HG03066 (cell line): ENCODE measurements around the gene MARCHF2.
"Not testable (repeated sequence)": the region's sequence is repeated elsewhere in the genome, so short reads cannot be mapped to it uniquely, and the experiment has no call there.

Experiments
- ATAC-seq: cut with Tn5 transposase; IDR thresholded peaks from one replicate; pipeline ENCODE4 v1.9.1; 2021; ENCODE audit warnings: low read depth; ENCODE audit not compliant: unreplicated experiment

MARCHF2 gene, protein sequence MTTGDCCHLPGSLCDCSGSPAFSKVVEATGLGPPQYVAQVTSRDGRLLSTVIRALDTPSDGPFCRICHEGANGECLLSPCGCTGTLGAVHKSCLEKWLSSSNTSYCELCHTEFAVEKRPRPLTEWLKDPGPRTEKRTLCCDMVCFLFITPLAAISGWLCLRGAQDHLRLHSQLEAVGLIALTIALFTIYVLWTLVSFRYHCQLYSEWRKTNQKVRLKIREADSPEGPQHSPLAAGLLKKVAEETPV

DNA sequence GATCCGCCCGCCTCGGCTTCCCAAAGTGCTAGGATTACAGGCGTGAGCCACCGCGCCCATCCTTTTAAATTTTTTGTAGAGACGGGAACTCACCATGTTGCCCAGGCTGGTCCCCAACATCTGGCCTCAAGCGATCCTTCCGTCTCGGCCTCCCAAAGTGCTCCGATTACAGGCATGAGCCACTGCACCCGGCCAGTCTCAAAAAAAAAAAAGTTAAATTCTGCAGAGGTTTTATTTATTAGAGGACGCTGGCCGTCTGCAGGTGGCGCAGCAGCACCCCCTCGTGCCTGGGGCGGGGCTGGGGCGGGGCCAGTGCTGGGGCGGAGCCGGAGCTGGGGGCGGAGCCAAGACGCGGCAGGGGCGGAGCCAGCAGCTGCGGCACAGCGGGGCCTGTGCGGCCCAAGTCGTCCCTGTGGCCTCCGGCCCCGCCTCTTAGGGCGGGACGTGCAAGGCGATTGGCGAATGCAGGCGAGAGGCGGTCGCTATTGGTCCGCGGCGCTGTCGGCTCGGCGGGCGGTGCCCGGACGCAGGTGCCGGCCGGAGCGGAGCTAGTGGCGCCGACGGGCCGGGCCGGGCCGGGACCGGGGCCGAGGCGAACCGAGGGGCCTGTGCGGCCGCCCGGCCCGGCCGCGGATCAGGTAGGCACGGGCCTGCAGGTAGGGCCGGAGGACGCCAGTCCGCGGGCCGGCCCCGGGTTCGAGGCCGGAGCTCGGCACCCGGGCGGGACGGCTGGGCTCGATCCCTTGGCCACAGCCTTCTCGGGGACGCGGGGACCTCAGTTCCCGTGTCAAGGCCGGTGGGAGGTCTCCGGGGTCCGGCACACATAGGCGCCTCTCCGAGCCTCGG, at the start of gene MARCHF2:
MARCHF2 (plus strand) TSS at position 523 of the 846 bp plus-strand sequence. CDS start 8,536 bp downstream, outside the sequence.
- peak; percentile 96 for ATAC-seq

DNA sequence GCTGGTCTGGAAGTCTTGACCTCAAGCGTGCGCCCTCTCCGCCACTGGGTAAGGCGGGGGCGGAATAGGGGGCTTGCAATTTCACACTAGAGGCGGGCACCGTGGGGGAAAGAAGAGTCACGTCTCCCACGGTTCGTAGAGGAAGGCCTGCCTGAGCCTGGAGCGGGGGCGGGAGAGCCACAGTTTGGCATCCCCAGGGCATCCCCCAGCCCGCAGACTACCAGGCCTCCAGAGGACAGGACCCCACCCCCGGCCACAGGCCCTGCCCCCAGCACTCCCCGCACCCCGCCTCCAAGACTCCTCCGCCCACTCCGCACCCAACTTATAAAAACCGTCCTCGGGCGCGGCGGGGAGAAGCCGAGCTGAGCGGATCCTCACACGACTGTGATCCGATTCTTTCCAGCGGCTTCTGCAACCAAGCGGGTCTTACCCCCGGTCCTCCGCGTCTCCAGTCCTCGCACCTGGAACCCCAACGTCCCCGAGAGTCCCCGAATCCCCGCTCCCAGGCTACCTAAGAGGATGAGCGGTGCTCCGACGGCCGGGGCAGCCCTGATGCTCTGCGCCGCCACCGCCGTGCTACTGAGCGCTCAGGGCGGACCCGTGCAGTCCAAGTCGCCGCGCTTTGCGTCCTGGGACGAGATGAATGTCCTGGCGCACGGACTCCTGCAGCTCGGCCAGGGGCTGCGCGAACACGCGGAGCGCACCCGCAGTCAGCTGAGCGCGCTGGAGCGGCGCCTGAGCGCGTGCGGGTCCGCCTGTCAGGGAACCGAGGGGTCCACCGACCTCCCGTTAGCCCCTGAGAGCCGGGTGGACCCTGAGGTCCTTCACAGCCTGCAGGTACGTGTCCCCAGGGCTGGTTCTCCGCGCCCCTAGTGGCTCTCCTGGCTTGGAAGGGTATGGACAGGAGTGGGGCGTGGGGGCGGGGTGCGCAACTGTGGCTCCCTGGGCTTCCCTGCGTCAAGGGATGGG, 49.0 kb upstream of the MARCHF2 start, which contains the start of gene ANGPTL4:
ANGPTL4 (plus strand) TSS at position 353 of the 969 bp plus-strand sequence; CDS start at position 520, 167 bp downstream.
- ATAC-seq = no peak

DNA sequence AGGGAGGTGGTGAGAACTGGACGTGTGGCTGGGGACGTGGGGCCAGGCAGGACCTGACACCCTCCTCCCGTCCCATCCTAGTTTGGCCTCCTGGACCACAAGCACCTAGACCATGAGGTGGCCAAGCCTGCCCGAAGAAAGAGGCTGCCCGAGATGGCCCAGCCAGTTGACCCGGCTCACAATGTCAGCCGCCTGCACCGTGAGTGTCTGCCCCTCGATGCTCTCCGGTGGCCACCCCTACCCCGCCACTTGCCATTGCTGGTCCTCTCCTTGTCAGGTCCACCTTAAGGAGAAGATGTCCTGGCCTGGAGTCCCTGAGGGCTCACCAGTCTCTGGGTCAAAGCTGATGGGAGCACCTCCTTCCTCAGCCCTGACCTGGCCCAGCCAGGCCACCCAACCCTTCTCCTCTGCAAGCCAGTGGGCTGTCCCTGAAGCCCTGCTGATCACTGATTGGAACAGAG, 47.0 kb upstream of the MARCHF2 start:
- no peak for ATAC-seq

DNA sequence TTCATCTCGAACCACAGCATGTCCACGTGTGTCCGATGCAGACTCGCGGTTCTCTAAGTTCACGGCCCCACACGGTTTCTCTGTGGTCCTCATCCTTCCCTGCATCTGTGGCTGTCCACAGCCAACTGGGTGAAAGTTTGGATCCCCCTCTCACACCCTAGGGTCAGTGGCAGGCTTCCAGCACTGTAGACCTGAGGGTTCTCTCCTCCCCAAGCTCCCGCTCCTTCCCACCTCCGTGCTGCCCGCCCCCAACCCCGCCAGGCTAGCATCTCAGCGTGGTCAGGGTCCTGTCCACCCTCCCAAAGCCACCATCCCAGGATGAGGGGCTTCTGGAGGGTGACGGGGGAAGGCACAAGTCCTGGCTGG, 46.2 kb upstream of the MARCHF2 start:
- ATAC-seq = no peak

DNA sequence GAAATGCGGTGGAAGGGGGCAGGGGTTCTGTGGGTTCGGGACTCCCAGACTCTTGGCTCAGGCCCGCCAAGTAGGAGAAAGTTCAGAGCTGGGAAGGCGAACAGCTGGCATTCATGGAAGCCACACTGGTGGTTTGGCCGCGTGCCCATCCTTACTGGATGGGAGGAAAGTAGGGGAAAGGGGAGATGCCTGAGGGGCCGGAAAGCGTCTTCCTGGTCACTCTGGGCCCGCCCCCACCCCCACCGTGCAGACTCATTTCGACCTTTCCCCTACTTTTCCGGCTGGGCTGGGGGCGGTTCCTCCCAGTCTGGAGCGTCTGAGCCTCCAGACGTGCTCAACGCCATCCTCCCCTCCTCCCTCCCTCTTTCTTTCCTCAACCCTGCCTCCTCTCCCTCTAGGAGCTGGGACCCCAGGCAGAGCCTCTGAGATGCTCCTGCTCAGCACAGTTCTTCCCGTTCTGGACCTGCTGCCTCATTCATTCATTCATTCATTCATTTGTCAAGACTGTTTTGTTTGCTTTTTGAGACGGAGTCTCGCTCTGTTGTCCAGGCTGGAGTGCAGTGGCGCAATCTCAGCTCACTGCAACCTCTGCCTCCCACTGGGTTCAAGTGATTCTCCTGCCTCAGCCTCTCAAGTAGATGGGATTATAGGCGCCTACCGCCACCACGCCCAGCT, 45.6 kb upstream of the MARCHF2 start:
- no peak for ATAC-seq

DNA sequence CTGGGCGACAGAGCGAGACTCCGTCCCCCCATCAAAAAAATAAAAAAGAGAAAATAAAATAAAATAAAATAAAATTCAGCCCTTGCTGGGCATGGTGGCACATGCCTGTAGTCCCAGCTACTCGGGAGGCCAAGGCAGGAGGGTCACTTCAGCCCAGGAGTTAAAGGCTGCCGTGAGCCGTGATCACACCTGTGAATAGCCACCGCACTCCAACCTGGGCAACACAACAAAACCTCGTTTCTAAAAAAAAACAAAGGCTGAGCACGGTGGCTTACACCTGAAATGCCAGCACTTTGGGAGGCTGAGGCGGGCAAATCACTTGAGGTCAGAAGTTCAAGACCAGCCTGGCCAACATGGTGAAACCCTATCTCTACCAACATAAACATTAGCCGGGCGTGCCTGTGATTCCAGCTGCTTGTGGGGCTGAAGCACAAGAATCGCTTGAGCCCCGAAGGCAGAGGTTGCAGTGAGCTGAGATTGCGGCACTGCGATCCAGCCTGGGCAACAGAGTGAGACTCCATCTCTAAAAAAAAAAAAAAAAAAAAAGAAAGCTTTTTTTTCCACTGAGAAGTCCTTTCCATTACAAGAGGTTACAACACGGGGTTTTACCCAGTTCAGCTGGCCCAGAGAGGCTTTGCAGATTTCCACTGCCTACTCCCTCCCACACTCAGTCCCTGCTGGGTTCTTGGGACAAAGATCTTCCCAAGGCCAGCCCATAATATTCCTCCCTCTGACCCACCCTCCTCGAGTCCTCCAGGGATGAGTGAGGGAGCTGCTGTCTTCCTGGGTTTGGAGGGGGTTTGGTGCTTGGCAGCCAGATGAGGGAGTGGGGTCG, 42.7 kb upstream of the MARCHF2 start:
- ATAC-seq = no peak

DNA sequence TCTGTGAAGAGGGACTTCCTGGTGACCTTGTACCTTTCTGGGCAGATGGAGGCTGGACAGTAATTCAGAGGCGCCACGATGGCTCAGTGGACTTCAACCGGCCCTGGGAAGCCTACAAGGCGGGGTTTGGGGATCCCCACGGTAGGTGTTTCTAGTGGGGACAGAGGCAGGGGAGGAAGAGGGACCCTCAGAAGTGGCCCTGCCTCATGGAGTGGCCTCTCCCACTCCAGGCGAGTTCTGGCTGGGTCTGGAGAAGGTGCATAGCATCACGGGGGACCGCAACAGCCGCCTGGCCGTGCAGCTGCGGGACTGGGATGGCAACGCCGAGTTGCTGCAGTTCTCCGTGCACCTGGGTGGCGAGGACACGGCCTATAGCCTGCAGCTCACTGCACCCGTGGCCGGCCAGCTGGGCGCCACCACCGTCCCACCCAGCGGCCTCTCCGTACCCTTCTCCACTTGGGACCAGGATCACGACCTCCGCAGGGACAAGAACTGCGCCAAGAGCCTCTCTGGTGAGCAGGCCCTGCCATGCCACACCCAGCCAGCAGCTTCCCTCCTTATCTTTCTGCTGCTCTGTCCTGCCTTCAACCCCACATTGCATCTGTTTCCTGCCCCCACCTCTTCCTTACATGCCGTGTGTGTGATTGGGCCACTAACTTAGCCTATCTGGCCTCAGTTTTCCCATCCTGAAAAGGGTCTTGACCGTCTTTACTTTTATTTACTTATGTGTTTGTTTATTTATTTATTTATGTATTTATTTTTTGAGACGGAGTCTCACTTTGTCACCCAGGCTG, 41.9 kb upstream of the MARCHF2 start:
- ATAC-seq = no peak

DNA sequence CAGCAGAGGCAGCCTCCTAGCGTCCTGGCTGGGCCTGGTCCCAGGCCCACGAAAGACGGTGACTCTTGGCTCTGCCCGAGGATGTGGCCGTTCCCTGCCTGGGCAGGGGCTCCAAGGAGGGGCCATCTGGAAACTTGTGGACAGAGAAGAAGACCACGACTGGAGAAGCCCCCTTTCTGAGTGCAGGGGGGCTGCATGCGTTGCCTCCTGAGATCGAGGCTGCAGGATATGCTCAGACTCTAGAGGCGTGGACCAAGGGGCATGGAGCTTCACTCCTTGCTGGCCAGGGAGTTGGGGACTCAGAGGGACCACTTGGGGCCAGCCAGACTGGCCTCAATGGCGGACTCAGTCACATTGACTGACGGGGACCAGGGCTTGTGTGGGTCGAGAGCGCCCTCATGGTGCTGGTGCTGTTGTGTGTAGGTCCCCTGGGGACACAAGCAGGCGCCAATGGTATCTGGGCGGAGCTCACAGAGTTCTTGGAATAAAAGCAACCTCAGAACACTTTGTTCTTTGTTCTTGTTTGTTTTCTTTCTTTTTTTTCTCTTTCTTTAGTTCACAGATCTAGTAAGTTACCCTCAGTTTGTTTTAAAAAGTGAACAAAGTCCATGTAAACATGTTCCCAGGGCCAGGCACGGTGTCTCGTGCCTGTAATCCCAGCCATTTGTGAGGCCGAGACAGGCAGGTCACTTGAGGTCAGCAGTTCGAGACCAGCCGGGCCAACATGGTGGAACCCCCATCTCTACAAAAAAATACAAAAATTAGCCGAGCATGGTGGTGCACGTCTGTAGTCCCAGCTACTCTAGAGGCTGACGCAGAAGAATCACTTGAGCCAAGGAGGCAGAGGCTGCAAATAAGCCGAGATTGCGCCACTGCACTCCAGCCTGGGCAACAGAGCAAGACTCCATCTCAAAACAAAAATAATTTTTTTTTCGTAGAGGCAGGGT, 39.0 kb upstream of the MARCHF2 start:
- ATAC-seq = no peak

DNA sequence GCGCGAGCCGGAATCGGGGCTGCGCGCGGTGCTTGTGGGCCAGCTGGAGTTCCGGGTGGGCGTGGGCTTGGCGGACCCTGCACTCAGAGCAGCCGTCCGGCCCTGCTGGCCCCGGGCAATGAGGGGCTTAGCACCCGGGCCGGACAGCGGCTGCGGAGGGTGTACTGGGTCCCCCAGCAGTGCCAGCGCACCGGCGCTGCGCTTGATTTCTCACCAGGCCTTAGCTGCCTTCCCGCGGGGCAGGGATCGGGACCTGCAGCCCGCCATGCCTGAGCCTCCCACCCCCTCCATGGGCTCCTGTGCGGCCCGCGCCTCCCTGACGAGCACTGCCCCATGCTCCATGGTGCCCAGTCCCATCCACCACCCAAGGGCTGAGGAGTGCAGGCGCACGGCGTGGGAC, 37.3 kb upstream of the MARCHF2 start:
- ATAC-seq = not testable (repeated sequence)

DNA sequence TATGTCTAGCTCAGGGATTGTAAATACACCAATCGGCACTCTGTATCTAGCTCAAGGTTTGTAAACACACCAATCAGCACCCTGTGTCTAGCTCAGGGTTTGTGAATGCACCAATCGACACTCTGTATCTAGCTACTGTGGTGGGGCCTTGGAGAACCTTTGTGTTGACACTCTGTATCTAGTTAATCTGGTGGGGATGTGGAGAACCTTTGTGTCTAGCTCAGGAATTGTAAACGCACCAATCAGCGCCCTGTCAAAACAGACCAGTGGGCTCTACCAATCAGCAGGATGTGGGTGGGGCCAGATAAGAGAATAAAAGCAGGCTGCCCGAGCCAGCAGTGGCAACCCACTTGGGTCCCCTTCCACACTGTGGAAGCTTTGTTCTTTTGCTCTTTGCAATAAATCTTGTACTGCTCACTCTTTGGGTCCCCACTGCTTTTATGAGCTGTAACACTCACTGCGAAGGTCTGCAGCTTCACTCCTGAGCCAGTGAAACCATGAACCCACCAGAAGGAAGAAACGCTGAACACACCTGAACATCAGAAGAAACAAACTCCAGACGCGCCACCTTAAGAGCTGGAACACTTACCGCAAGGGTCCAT, 36.6 kb upstream of the MARCHF2 start:
- not testable (repeated sequence) for ATAC-seq

DNA sequence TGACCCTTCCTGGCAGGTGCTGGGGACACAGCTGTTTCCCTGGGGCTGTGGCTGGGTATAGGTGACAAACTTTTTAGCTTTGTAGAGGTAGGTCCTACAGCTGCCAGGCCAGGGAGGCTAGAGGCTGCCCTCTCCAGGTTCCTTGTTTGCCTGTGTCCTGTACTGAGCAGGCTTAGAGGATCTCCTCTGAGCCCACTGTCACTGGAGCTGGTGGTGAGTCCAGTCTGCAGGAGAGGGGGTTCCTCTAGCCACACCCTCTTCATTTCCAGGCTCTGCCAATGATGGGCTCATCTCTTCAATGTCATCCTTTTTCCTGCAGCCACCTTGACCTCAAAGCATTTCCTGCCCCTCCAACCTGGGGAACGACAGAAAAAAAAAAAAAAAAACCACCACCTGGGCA, 35.5 kb upstream of the MARCHF2 start:
- ATAC-seq = no peak

DNA sequence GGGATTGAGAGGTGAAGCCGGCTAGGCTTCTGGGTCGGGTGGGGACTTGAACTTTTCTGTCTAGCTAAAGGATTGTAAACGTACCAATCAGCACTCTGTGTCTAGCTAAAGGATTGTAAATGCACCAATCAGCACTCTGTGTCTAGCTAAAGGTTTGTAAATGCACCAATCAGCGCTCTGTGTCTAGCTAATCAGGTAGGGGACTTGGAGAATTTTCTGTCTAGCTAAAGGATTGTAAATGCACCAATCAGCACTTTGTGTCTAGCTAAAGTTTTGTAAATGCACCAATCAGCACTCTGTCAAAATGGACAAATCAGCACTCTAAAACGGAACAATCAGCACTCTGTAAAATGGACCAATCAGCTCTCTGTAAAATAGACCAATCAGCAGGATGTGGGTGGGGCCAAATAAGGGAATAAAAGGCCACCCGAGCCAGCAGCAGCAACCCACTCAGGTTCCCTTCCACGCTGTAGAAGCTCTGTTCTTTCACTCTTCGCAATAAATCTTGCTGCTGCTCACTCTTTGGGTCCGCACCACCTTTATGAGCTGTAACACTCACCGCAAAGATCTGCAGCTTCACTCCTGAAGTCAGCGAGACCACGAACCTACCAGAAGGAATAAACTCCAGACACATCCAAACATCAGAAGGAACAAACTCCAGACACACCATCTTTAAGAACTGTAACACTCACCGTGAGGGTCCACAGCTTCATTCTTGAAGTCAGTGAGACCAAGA, 33.8 kb upstream of the MARCHF2 start:
- ATAC-seq = not testable (repeated sequence)

DNA sequence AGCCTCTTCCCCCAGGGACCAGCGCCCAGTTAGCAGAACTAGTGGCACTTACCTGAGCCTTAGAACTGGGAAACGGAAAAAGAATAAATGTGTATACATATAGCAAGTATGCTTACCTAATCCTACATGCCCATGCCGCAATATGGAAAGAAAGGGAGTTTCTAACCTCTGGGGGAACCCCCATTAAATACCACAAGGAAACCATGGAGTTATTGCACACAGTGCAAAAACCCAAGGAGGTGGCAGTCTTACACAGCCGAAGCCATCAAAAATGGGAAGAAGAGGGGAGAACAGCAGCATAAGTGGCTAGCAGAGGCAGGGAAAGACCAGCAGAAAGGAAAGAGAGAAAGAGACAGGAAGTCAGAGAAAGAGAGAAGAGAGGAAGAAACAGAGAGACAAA, 28.5 kb upstream of the MARCHF2 start:
- ATAC-seq = not testable (repeated sequence)

DNA sequence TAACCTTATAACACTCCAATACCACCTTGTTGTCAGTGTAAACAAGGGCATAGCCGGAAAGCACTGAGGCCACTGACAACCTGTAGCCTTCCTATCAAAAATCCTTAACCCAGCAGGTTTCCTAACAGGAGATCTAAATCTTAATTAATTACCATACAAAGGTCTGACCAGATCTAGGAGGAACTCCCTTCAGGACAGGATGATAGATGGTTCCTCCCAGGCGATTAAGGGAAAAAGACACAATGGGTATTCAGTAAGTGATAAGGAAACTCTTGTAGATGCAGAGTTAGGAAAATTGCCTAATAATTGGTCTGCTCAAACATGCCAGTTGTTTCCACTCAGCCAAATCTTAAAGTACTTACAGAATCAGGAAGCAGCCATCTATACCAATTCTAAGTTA, 28.0 kb upstream of the MARCHF2 start:
- ATAC-seq = not testable (repeated sequence)

DNA sequence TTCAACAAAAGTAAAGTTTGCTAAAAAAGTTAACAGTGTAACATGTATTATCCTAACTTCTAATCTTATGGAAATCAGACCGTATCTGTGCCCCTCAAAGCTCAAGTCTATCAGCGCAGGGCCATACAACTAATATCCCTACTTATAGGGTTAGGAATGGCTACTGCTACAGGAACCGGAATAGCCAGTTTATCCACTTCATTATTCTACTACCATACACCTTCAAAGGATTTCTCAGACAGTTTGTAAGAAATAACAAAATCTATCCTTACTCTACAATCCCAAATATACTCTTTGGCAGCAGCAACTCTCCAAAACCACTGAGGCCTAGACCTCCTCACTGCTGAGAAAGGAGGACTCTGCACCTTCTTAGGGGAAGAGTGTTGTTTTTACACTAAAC, 27.5 kb upstream of the MARCHF2 start:
- not testable (repeated sequence) for ATAC-seq

DNA sequence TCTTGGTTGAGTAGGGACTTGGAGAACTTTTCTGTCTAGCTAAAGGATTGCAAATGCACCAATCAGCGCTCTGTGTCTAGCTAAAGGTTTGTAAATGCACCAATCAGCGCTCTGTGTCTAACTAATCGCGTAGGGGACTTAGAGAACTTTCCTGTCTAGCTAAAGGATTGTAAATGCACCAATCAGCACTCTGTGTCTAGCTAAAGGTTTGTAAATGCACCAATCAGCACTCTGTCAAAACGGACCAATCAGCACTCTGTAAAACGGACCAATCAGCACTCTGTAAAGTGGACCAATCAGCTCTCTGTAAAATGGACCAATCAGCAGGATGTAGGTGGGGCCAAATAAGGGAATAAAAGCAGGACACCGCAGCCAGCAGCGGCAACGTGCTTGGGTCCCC, 26.7 kb upstream of the MARCHF2 start:
- not testable (repeated sequence) for ATAC-seq
